ENCODE data around the gene SVEP1.

The SVEP1 gene

DNA sequence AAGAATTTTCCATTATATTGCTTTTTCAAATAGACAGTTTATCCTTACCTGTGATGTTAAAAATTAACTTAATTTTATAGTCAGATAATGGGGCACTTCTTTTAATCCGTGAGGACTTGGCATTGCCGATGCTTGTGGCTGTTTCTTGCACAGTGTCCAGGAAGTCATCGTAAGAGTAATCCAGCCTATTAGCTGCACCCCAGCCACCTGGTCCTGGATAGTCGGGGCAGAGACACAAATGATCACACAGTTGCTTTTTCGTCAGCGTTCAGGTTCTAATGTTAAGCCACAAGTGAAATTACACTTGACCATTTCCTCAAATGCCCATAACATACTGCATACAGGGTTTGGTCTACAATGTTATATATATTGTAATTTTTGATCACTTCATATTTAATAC is 107.4 kb downstream of the SVEP1 start:
- Histone ChIP-seq H3K4me3 (no peak overlapping the region), H3K9me3 (no peaks in the 10 kb centered on the region), H3K36me3 (replicated peaks) (no peaks in the 10 kb centered on the region), H3K4me1 (no peaks in the 10 kb centered on the region), H3K27me3 (ENCODE audit: low read depth) (no peaks in the 10 kb centered on the region)
- no peak for DNase-seq (ENCODE audit: low spot score in 2 of 2)
- in situ Hi-C loops (cut with MboI; ENCODE audit: low sequenced_read_pairs), result no loop called here

DNA sequence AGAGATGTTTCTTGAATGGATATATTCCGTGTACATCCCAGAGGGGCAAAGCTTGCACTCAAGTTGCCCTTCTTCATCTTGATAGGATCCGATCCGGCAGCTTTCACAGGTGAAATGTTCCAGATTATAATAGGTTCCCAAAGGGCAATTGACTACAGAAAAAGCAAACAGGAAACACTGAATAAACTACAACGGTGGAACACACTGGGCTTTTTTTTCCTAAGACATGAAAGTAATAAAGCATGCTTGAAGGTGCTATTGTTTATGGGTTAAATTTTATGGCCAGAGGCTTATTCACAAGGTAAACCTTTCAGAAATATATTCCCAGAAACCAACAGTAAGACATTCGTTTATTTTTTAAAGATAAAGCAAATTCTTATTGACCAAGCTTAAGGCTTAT is 110.6 kb downstream of the SVEP1 start:
- Histone ChIP-seq H3K27me3 (ENCODE audit: low read depth) (no peaks in the 10 kb centered on the region), H3K36me3 (replicated peaks) (no peaks in the 10 kb centered on the region), H3K4me1 (no peaks in the 10 kb centered on the region), H3K9me3 (no peaks in the 10 kb centered on the region), H3K4me3 (no peak overlapping the region)
- in situ Hi-C loops (cut with MboI; ENCODE audit: low sequenced_read_pairs), result no loop called here
- no peak for DNase-seq (ENCODE audit: low spot score in 2 of 2)

DNA sequence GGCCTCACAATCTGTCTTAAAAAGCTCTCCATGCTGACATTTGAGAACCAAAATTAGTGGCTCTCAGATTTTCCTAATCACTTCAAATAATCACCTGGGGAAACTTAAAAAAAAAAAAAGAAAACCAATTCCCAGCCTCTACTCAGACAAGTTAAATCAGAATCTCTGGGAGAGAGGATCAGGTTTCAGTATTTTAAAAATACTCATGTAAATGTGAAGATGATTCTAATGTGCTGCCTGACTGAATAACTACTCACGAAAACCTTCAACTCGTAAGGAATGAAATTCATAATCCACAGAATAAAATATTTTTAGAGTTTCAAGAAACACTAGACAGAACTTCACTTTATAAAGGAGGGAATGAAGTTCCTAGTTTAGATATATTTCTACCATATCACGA is 114.4 kb downstream of the SVEP1 start:
- H3K27me3 ChIP-seq (ENCODE audit: low read depth), result no peaks in the 10 kb centered on the region

DNA sequence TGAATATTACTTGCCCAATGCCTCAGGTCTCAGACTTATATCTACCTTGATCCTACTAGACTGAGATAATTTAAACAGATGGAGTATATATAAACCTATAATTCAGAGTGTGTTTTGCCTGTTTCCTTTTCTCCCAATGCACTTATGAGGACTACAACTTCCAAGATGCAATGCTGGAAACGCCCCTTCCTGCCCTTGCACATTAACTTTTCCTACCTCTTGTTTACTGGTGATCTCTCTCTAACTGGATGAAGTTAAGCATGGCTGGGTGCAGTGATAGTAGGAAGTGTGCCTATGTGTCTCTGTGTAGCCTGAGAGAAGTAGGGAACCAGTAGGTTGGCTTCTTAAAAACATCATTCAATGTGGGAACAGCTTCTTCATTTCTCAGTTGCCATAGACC is 115.2 kb downstream of the SVEP1 start:
- Histone ChIP-seq H3K36me3 (replicated peaks) (no peaks in the 10 kb centered on the region), H3K9me3 (no peaks in the 10 kb centered on the region), H3K4me1 (no peaks in the 10 kb centered on the region), H3K4me3 (no peak overlapping the region), H3K27me3 (ENCODE audit: low read depth) (no peaks in the 10 kb centered on the region)
- in situ Hi-C loops (cut with MboI; ENCODE audit: low sequenced_read_pairs), result no loop called here
- no peak for DNase-seq (ENCODE audit: low spot score in 2 of 2)

More for the DNA sequence above, 114.4 kb downstream of the SVEP1 start:
- no peak for DNase-seq (ENCODE audit: low spot score in 2 of 2)
- H3K4me1 ChIP-seq, result no peaks in the 10 kb centered on the region
- in situ Hi-C loops (cut with MboI; ENCODE audit: low sequenced_read_pairs), result no loop called here
- no peaks in the 10 kb centered on the region for H3K36me3 ChIP-seq (replicated peaks)
- H3K9me3 ChIP-seq, result no peaks in the 10 kb centered on the region
- no peak overlapping the region for H3K4me3 ChIP-seq

DNA sequence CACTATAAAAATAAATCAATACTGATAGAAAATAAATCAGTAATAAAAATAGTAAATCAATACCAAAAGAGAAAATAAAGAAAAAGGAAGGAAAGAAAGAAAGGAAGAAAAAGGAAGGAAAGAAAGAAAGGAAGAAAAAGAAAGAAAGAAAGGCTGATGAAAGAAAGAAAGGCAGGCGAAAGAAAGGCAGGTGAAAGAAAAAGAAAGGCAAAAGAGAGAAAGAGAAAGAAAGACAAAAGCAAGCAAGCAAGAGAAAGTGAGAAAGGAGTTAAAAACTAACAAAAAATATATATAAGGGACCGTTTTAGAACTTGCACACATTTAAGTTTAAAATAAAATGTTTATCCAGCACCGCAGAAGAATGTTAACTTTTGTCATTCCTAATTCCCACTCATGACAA is 116.0 kb downstream of the SVEP1 start:
- in situ Hi-C loops (cut with MboI; ENCODE audit: low sequenced_read_pairs), result no loop called here
- Histone ChIP-seq H3K4me3 (no peak overlapping the region), H3K4me1 (no peaks in the 10 kb centered on the region), H3K9me3 (no peaks in the 10 kb centered on the region), H3K36me3 (replicated peaks) (no peaks in the 10 kb centered on the region), H3K27me3 (ENCODE audit: low read depth) (no peaks in the 10 kb centered on the region)
- no peak for DNase-seq (ENCODE audit: low spot score in 2 of 2)

DNA sequence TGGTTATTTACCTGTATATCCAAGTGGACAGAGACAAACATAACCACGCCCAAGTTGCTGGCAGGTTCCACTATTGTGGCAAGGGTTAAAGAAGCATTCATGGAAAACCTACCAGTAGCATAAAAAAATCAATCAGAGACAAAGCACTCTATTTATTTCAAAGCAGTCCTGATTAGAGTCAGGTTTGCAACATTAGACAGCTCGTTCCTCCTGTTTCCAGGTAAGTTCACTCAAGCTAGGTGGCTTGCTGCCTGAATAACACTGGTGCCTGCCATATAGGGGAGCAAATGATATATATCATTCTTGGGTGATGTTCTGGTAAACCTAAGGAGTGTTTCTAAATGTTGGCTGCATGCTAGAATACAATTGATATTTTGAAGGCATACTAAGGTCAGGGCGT is 122.3 kb downstream of the SVEP1 start:
- no peak overlapping the region for H3K4me3 ChIP-seq
- H3K36me3 ChIP-seq (replicated peaks), result no peaks in the 10 kb centered on the region
- in situ Hi-C loops (cut with MboI; ENCODE audit: low sequenced_read_pairs), result no loop called here

DNA sequence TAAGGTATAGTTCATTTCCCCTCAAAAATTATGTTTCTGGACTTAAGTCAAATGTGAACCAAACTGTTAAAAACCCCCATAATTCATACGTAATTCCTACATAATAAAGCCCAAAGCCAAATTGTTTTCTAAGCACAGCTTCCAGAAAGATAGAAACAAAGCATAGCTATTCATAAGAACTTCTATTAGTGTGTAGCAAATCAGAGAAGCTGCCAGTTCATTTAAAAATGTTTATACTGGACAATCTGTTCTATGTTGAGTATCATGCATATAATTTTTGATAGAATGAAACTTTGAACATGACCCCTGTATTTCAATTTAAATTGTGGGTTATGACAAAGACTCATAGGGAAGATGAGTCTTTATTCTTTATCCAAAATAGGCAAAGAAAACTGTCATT is 122.9 kb downstream of the SVEP1 start:
- in situ Hi-C loops (cut with MboI; ENCODE audit: low sequenced_read_pairs), result no loop called here
- Histone ChIP-seq H3K27me3 (ENCODE audit: low read depth) (no peaks in the 10 kb centered on the region), H3K4me3 (no peak overlapping the region), H3K36me3 (replicated peaks) (no peaks in the 10 kb centered on the region), H3K4me1 (no peaks in the 10 kb centered on the region), H3K9me3 (no peaks in the 10 kb centered on the region)
- no peak for DNase-seq (ENCODE audit: low spot score in 2 of 2)

More for the DNA sequence above, 122.3 kb downstream of the SVEP1 start:
- Histone ChIP-seq H3K9me3 (no peaks in the 10 kb centered on the region), H3K4me1 (no peaks in the 10 kb centered on the region), H3K27me3 (ENCODE audit: low read depth) (no peaks in the 10 kb centered on the region)
- DNase-seq (ENCODE audit: low spot score in 2 of 2), result no peak

- Histone ChIP-seq H3K36me3 (replicated peaks) (no peaks in the 10 kb centered on the region), H3K9me3 (no peaks in the 10 kb centered on the region), H3K4me3 (no peak overlapping the region), H3K4me1 (no peaks in the 10 kb centered on the region), H3K27me3 (ENCODE audit: low read depth) (no peaks in the 10 kb centered on the region)
- in situ Hi-C loops (cut with MboI; ENCODE audit: low sequenced_read_pairs), result no loop called here
- DNase-seq (ENCODE audit: low spot score in 2 of 2), result no peak
Observed at GRCh38 chr9:110455860-110456259, 123.7 kb downstream of the SVEP1 start.

- H3K4me1 ChIP-seq, result no peaks in the 10 kb centered on the region
- H3K27me3 ChIP-seq (ENCODE audit: low read depth), result no peaks in the 10 kb centered on the region
- DNase-seq (ENCODE audit: low spot score in 2 of 2), result no peak
- H3K9me3 ChIP-seq, result no peaks in the 10 kb centered on the region
- no peaks in the 10 kb centered on the region for H3K36me3 ChIP-seq (replicated peaks)
- in situ Hi-C loops (cut with MboI; ENCODE audit: low sequenced_read_pairs), result no loop called here
- H3K4me3 ChIP-seq, result no peak overlapping the region
Observed at GRCh38 chr9:110452227-110452801, 127.2 kb downstream of the SVEP1 start.

DNA sequence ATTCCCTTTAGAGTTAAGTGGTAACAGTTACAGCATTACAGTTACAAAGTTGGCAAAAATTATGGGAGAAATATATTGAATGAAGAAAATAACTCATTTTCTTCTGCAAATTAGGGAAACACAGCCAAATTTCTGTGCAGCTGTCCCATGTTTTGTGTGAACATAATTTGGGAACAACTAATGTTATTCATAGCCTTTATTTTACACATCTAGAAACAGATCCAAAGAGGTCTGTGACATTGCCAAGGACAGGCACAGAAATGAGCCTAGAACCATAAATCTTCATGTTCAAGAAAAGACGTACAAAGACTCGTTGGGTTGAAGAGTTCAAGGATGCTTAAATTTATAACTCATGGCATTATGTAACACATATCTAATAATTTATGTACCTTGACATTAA is 127.8 kb downstream of the SVEP1 start:
- no peaks in the 10 kb centered on the region for H3K9me3 ChIP-seq
- in situ Hi-C loops (cut with MboI; ENCODE audit: low sequenced_read_pairs), result no loop called here
- no peak for DNase-seq (ENCODE audit: low spot score in 2 of 2)
- no peaks in the 10 kb centered on the region for H3K4me1 ChIP-seq
- no peaks in the 10 kb centered on the region for H3K27me3 ChIP-seq (ENCODE audit: low read depth)
- no peak overlapping the region for H3K4me3 ChIP-seq
- no peaks in the 10 kb centered on the region for H3K36me3 ChIP-seq (replicated peaks)

DNA sequence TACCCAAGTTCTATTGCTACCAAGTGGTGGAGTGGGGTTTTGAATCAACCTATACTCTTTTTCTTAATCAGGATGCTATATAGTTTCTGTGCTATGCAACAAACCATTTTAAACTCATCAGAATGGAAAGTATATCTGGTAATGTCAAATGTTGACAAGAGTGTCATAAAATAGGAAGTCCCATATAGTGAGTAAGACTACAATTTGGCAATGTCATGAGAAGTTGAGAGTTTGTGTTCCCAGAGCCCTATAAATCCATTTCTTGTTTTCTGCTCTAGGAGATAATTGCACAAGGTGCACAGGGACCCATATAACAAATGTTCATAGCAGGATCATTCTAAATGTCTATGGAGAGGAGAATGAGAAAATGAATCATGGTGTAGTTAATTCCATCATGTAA is 132.1 kb downstream of the SVEP1 start:
- in situ Hi-C loops (cut with MboI; ENCODE audit: low sequenced_read_pairs), result no loop called here
- H3K36me3 ChIP-seq (replicated peaks), result no peaks in the 10 kb centered on the region
- DNase-seq (ENCODE audit: low spot score in 2 of 2), result no peak
- no peak overlapping the region for H3K4me3 ChIP-seq
- no peaks in the 10 kb centered on the region for H3K4me1 ChIP-seq
- no peaks in the 10 kb centered on the region for H3K9me3 ChIP-seq
- H3K27me3 ChIP-seq (ENCODE audit: low read depth), result no peaks in the 10 kb centered on the region

GRCh38 chr9:110446171-110446570 is 133.4 kb downstream of the SVEP1 start:
- Histone ChIP-seq H3K36me3 (replicated peaks) (no peaks in the 10 kb centered on the region), H3K9me3 (no peaks in the 10 kb centered on the region), H3K27me3 (ENCODE audit: low read depth) (no peaks in the 10 kb centered on the region), H3K4me1 (no peaks in the 10 kb centered on the region), H3K4me3 (no peak overlapping the region)
- no peak for DNase-seq (ENCODE audit: low spot score in 2 of 2)
- in situ Hi-C loops (cut with MboI; ENCODE audit: low sequenced_read_pairs), result no loop called here

GRCh38 chr9:110444911-110445310 is 134.6 kb downstream of the SVEP1 start:
- Histone ChIP-seq H3K36me3 (replicated peaks) (no peaks in the 10 kb centered on the region), H3K27me3 (ENCODE audit: low read depth) (no peaks in the 10 kb centered on the region), H3K4me1 (no peaks in the 10 kb centered on the region), H3K9me3 (no peaks in the 10 kb centered on the region), H3K4me3 (no peak overlapping the region)
- in situ Hi-C loops (cut with MboI; ENCODE audit: low sequenced_read_pairs), result no loop called here
- DNase-seq (ENCODE audit: low spot score in 2 of 2), result no peak

- no peak overlapping the region for H3K4me3 ChIP-seq
- H3K9me3 ChIP-seq, result no peaks in the 10 kb centered on the region
- in situ Hi-C loops (cut with MboI; ENCODE audit: low sequenced_read_pairs), result no loop called here
- no peaks in the 10 kb centered on the region for H3K36me3 ChIP-seq (replicated peaks)
- H3K27me3 ChIP-seq (ENCODE audit: low read depth), result no peaks in the 10 kb centered on the region
- H3K4me1 ChIP-seq, result no peaks in the 10 kb centered on the region
- DNase-seq (ENCODE audit: low spot score in 2 of 2), result no peak
Observed at GRCh38 chr9:110443866-110444220, 135.7 kb downstream of the SVEP1 start.

- H3K4me3 ChIP-seq, result no peak overlapping the region
- in situ Hi-C loops (cut with MboI; ENCODE audit: low sequenced_read_pairs), result no loop called here
Observed at GRCh38 chr9:110443146-110443865, 136.2 kb downstream of the SVEP1 start.

More at GRCh38 chr9:110443146-110443865, 136.2 kb downstream of the SVEP1 start:
- H3K9me3 ChIP-seq, result no peaks in the 10 kb centered on the region
- DNase-seq (ENCODE audit: low spot score in 2 of 2), result no peak
- no peaks in the 10 kb centered on the region for H3K27me3 ChIP-seq (ENCODE audit: low read depth)
- H3K4me1 ChIP-seq, result no peaks in the 10 kb centered on the region
- H3K36me3 ChIP-seq (replicated peaks), result no peaks in the 10 kb centered on the region

Measured in HAP-1 (cell line).